ENCODE results near the gene FPGS. TPM values are rescaled to one million over a fixed set of nuclear protein-coding genes. Genes with fewer than 3 reads are reported as not detected.
A peak's percentile ranks its signal among the peaks of the same experiment; 100 is the strongest.

The FPGS gene
- total and polyA plus RNA-seq, 7 experiments from 2014 or later, result 37.3 to 123 (median 90.8) TPM

DNA sequence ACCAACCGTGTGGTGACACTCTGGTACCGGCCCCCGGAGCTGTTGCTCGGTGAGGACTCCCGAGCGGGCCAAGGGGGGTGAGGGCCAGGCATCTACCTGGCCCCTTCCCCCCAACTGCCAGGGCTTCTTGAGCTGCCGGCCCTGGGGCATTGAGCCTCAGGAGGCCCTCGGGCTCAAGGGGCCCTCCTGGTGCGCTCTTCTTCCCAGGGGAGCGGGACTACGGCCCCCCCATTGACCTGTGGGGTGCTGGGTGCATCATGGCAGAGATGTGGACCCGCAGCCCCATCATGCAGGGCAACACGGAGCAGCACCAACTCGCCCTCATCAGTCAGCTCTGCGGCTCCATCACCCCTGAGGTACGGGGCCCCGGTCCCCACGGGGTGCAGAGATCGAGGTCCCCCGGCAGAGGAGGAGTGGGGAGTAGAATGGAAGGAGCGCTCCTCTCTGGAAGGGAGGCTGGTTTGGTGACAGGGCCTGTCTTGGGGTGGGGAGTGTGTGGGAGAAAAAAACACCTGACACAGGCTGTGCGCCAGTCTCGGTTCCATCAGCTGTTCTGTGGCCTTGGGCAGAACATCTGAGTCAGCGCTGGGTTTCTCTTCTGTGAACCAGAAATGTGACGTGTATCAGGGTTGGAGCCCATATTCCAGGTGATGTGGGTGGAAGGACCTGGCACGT is 14.2 kb upstream of the FPGS start:
- Mint-ChIP-seq H3K9me3 (no peaks in the 10 kb centered on the region), H3K27ac (peak overlapping the region in 4 of 9 donors; percentile 33 to 65 (median 40)), H3K4me1 (peaks cover 25 to 52% (median 42%) of the 10 kb centered on the region in 7 donors), H3K36me3 (peaks cover 0 to 30% (median 19%) of the 10 kb centered on the region in 5 donors), H3K27me3 (no peaks in the 10 kb centered on the region), H3K4me3 (peak overlapping the region in 3 of 10 donors; percentile 12 to 89 (median 45))
- intact Hi-C loops (cut with micrococcal nuclease), result loop anchor here (5.0 kb wide), 6 partner anchors 176 to 534 kb away; partner anchors contain the start of genes NAIF1 (in 2 of the 2), SLC25A25 (in 2 of the 2), COQ4 (in 1 of the 2) and LRSAM1 (in 1 of the 2)
- POLR2A ChIA-PET, result interaction anchor here (0.9 to 4.7 kb wide), 10 partner anchors 9 to 133 kb away, joined by 3 to 41 read pairs (median 4); partner anchors contain the start of genes FPGS, SH2D3C and ST6GALNAC4
- H3K27ac ChIP-seq (ENCODE audit: low read depth, low read length), result no peak overlapping the region
- H3K9me3 ChIP-seq (ENCODE audit: control insufficient read depth in 2 of 3, low read length in 3 of 3), result no peaks in the 10 kb centered on the region
- ATAC-seq (no peak), DNase-seq (peak in 1 of 9 donors; percentile 65)
- peaks cover 30 to 33% of the 10 kb centered on the region in 2 donors for H3K4me1 ChIP-seq (ENCODE audit: control insufficient read depth in 2 of 2, insufficient read depth in 2 of 2, low read length in 2 of 2)
- H3K27me3 ChIP-seq (ENCODE audit: control insufficient read depth in 2 of 2, insufficient read depth in 2 of 2, low read length in 2 of 2), result no peaks in the 10 kb centered on the region
- H3K4me3 ChIP-seq (ENCODE audit: low read length), result no peak overlapping the region
- peaks cover 24 to 56% (median 35%) of the 10 kb centered on the region in 3 experiments for H3K36me3 ChIP-seq (ENCODE audit: control insufficient read depth in 2 of 3, insufficient read depth in 3 of 3, low read length in 3 of 3)
- CTCF ChIA-PET, result interaction anchor here (0.7 to 2.0 kb wide), 3 partner anchors 54 to 82 kb away, joined by 4 to 13 read pairs (median 6); partner anchors contain the start of gene TOR2A

DNA sequence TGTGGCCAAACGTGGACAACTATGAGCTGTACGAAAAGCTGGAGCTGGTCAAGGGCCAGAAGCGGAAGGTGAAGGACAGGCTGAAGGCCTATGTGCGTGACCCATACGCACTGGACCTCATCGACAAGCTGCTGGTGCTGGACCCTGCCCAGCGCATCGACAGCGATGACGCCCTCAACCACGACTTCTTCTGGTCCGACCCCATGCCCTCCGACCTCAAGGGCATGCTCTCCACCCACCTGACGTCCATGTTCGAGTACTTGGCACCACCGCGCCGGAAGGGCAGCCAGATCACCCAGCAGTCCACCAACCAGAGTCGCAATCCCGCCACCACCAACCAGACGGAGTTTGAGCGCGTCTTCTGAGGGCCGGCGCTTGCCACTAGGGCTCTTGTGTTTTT is 13.5 kb upstream of the FPGS start:
- H3K27ac ChIP-seq (ENCODE audit: low read depth, low read length), result no peak overlapping the region
- no peaks in the 10 kb centered on the region for H3K27me3 Mint-ChIP-seq
- peaks cover 24 to 56% (median 35%) of the 10 kb centered on the region in 3 experiments for H3K36me3 ChIP-seq (ENCODE audit: control insufficient read depth in 2 of 3, insufficient read depth in 3 of 3, low read length in 3 of 3)
- ChIA-PET POLR2A (interaction anchor here (0.5 to 0.9 kb wide), 2 partner anchors 10 to 125 kb away, joined by 3 read pairs; no protein-coding TSS in a partner anchor), CTCF (no interaction called here)
- peak overlapping the region in 1 of 10 donors; percentile 45 for H3K4me3 Mint-ChIP-seq
- no peaks in the 10 kb centered on the region for H3K9me3 ChIP-seq (ENCODE audit: control insufficient read depth in 2 of 3, low read length in 3 of 3)
- ATAC-seq (no peak), DNase-seq (no peak)
- H3K27me3 ChIP-seq (ENCODE audit: control insufficient read depth in 2 of 2, insufficient read depth in 2 of 2, low read length in 2 of 2), result no peaks in the 10 kb centered on the region
- peak overlapping the region in 5 of 9 donors; percentile 33 to 64 (median 41) for H3K27ac Mint-ChIP-seq
- intact Hi-C loops (cut with micrococcal nuclease), result loop anchor here (5.0 kb wide), 6 partner anchors 177 to 533 kb away; partner anchors contain the start of genes NAIF1 (in 2 of the 2), SLC25A25 (in 2 of the 2), COQ4 (in 1 of the 2) and LRSAM1 (in 1 of the 2)
- H3K4me1 ChIP-seq (ENCODE audit: control insufficient read depth in 2 of 2, insufficient read depth in 2 of 2, low read length in 2 of 2), result peaks cover 23 to 26% of the 10 kb centered on the region in 2 donors
- no peak overlapping the region for H3K4me3 ChIP-seq (ENCODE audit: low read length)
- H3K4me1 Mint-ChIP-seq, result peaks cover 18 to 45% (median 35%) of the 10 kb centered on the region in 7 donors
- H3K9me3 Mint-ChIP-seq, result no peaks in the 10 kb centered on the region
- peaks cover 0 to 30% (median 19%) of the 10 kb centered on the region in 5 donors for H3K36me3 Mint-ChIP-seq

DNA sequence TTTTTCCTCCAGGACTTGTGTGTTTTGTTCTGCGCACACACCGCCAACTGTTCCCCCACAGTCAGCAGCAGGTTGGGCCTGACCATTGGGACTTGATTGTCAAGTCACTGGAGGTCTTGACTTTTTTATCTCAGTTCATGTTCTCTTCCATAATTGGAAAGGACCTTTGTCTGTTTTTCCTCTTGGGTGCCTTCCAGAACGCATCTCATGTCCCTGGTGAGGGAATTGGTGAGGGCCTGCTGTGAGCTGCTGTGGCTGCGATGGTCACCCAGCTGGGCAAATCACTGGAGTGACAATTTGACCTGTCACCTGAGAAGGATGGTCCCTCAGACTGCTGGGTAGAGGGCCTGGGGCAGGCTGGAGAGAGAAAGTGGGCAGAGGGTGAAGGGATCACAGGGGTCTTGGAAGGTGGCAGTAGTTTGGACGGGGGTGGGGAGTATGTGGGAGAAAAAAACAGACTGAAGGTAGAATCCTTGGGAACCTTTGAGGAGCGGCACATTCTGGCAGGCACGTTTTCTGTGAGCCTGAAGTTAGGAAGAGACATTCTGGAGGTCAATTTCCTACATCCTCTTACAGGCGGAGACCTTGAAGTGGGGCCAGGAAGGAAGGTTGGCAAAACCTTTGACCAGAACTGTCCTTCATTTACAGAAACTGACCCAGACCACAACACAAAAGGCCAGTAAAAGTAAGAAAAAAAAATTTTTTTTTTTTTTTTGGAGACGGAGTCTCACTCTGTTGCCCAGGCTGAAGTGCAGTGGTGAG is 12.4 kb upstream of the FPGS start:
- Mint-ChIP-seq H3K9me3 (no peaks in the 10 kb centered on the region), H3K4me1 (peaks cover 13 to 37% (median 28%) of the 10 kb centered on the region in 7 donors), H3K27ac (peak overlapping the region in 5 of 9 donors; percentile 10 to 85 (median 50)), H3K4me3 (no peak overlapping the region), H3K27me3 (no peaks in the 10 kb centered on the region), H3K36me3 (peaks cover 0 to 30% (median 19%) of the 10 kb centered on the region in 5 donors)
- no peaks in the 10 kb centered on the region for H3K27me3 ChIP-seq (ENCODE audit: control insufficient read depth in 2 of 2, insufficient read depth in 2 of 2, low read length in 2 of 2)
- ATAC-seq, result no peak
- peaks cover 24 to 56% (median 35%) of the 10 kb centered on the region in 3 experiments for H3K36me3 ChIP-seq (ENCODE audit: control insufficient read depth in 2 of 3, insufficient read depth in 3 of 3, low read length in 3 of 3)
- intact Hi-C loops (cut with micrococcal nuclease), result no loop called here
- H3K27ac ChIP-seq (ENCODE audit: low read depth, low read length), result no peak overlapping the region
- peaks cover 17 to 18% of the 10 kb centered on the region in 2 donors for H3K4me1 ChIP-seq (ENCODE audit: control insufficient read depth in 2 of 2, insufficient read depth in 2 of 2, low read length in 2 of 2)
- no peak overlapping the region for H3K4me3 ChIP-seq (ENCODE audit: low read length)
- ChIA-PET CTCF (interaction anchor here (0.8 kb wide), 1 partner anchor 80 kb away, joined by 3 read pairs; no protein-coding TSS in a partner anchor), POLR2A (no interaction called here)
- no peaks in the 10 kb centered on the region for H3K9me3 ChIP-seq (ENCODE audit: control insufficient read depth in 2 of 3, low read length in 3 of 3)
- DNase-seq, result no peak

DNA sequence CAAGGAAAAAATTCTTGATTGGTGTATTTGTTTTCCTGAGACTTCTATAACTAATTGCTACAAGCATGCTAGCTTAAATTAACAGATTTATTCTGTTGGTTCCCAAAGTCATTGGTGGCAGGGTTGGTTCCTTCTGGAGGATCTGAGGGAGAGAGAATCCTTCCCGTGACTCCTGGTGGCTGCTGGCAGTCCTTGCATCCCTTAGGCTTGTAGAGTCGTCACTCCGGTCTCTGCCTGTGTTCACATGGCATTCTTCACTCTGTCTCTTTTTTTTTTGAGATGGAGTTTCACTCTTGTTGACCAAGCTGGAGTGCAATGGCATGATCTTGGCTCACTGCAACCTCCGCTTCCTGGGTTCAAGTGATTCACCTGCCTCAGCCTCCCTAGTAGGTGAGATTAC is 11.6 kb upstream of the FPGS start:
- no peak for DNase-seq
- Histone ChIP-seq H3K27me3 (ENCODE audit: control insufficient read depth in 2 of 2, insufficient read depth in 2 of 2, low read length in 2 of 2) (no peaks in the 10 kb centered on the region), H3K4me3 (ENCODE audit: low read length) (no peak overlapping the region), H3K4me1 (ENCODE audit: control insufficient read depth in 2 of 2, insufficient read depth in 2 of 2, low read length in 2 of 2) (peaks cover 20 to 21% of the 10 kb centered on the region in 2 donors), H3K27ac (ENCODE audit: low read depth, low read length) (no peak overlapping the region), H3K9me3 (ENCODE audit: control insufficient read depth in 2 of 3, low read length in 3 of 3) (no peaks in the 10 kb centered on the region), H3K36me3 (ENCODE audit: control insufficient read depth in 2 of 3, insufficient read depth in 3 of 3, low read length in 3 of 3) (peaks cover 24 to 55% (median 35%) of the 10 kb centered on the region in 3 experiments)
- Mint-ChIP-seq H3K36me3 (peaks cover 0 to 30% (median 19%) of the 10 kb centered on the region in 5 donors), H3K27ac (peak overlapping the region in 3 of 9 donors; percentile 50 to 65 (median 53)), H3K9me3 (no peaks in the 10 kb centered on the region), H3K27me3 (no peaks in the 10 kb centered on the region), H3K4me1 (peaks cover 14 to 41% (median 31%) of the 10 kb centered on the region in 7 donors), H3K4me3 (no peak overlapping the region)
- ChIA-PET POLR2A (no interaction called here), CTCF (interaction anchor here (0.8 kb wide), 1 partner anchor 79 kb away, joined by 3 read pairs; no protein-coding TSS in a partner anchor)
- intact Hi-C loops (cut with micrococcal nuclease), result no loop called here
- ATAC-seq, result no peak

DNA sequence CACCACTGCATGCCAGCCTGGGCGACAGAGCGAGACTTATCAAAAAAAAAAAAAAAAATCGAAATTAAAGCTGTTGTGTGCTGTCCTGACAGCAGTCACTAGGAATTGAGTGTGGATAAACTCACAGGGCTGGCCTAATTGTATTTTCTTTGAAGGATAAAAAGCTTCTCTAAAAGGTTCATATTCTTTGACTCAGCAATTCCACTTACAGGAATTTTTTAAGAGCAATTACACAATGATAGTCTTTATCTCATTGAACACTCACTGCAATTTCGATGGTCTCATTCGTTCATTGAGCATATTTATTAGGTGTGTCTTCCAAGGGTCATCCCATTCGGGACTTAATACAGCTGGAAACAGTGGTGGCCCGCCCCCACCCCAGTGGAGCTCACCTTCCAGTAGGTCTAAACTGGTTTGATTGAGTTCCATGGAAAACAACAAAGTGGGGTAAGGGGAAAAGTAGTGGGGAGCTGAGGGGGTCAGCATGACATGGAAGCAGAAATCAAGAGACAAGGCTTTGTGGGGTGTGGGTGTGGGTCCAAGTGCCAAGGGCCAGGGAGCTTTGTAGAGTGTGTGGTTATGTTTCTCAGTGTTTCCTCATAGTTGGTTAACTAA is 10.2 kb upstream of the FPGS start:
- H3K36me3 Mint-ChIP-seq, result peaks cover 0 to 28% (median 12%) of the 10 kb centered on the region in 5 donors
- no peaks in the 10 kb centered on the region for H3K27me3 ChIP-seq (ENCODE audit: control insufficient read depth in 2 of 2, insufficient read depth in 2 of 2, low read length in 2 of 2)
- CTCF ChIA-PET, result interaction anchor here (0.7 to 1.2 kb wide), 3 partner anchors 11 to 21 kb away, joined by 3 to 5 read pairs (median 3); no protein-coding TSS in a partner anchor
- no peaks in the 10 kb centered on the region for H3K9me3 ChIP-seq (ENCODE audit: control insufficient read depth in 2 of 3, low read length in 3 of 3)
- H3K9me3 Mint-ChIP-seq, result no peaks in the 10 kb centered on the region
- intact Hi-C loops (cut with micrococcal nuclease), result no loop called here
- H3K4me1 ChIP-seq (ENCODE audit: control insufficient read depth in 2 of 2, insufficient read depth in 2 of 2, low read length in 2 of 2), result peaks cover 22 to 28% of the 10 kb centered on the region in 2 donors
- ATAC-seq (no peak), DNase-seq (no peak)
- peaks cover 18 to 44% (median 27%) of the 10 kb centered on the region in 3 experiments for H3K36me3 ChIP-seq (ENCODE audit: control insufficient read depth in 2 of 3, insufficient read depth in 3 of 3, low read length in 3 of 3)
- H3K27ac Mint-ChIP-seq, result peak overlapping the region in 6 of 9 donors; percentile 19 to 75 (median 38)
- no peak overlapping the region for H3K4me3 ChIP-seq (ENCODE audit: low read length)
- peak overlapping the region in 1 of 10 donors; percentile 27 for H3K4me3 Mint-ChIP-seq
- no peaks in the 10 kb centered on the region for H3K27me3 Mint-ChIP-seq
- POLR2A ChIA-PET, result interaction anchor here (0.6 to 1.4 kb wide), 6 partner anchors 12 to 93 kb away, joined by 3 to 5 read pairs (median 3); partner anchors contain the start of gene SH2D3C
- H3K27ac ChIP-seq (ENCODE audit: low read depth, low read length), result no peak overlapping the region
- H3K4me1 Mint-ChIP-seq, result peaks cover 19 to 44% (median 33%) of the 10 kb centered on the region in 7 donors
